GM20000 (cell line): Measurements from ENCODE around the gene MPLKIP.

ENCODE experiments used
- DNase-seq: peaks from one replicate; pipeline ENCODE4 v3.0.0; 2012; ENCODE audit warnings: low spot score
- TF ChIP-seq, protein P1 (sequence below): IDR thresholded peaks from 2 replicates; pipeline ENCODE4 v1.5.1; 2012; ENCODE audit warnings: mild to moderate bottlenecking, control low read depth; ENCODE audit errors: extremely low read depth, missing control alignments

Gene MPLKIP

DNA sequence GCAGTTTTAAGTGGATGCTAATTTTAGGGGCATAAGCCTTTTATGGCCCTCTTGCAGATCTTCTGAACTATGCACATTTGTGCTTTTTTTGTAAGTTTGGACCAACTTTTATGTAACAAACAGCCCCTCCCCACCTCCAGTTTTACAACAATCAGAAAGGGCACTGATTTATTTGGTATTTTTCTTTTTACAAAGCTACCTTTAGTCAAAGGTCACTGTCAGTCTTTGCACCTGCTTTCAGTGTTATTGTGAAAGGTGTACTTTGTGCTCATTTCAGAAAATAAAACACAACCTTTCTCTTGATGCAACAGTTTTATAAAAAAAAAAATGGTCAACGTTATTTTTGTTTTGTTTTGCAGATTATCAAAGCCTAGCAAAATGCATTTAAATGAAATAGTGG, 39.2 kb downstream of the MPLKIP start:
- TF ChIP-seq, protein P1, sequence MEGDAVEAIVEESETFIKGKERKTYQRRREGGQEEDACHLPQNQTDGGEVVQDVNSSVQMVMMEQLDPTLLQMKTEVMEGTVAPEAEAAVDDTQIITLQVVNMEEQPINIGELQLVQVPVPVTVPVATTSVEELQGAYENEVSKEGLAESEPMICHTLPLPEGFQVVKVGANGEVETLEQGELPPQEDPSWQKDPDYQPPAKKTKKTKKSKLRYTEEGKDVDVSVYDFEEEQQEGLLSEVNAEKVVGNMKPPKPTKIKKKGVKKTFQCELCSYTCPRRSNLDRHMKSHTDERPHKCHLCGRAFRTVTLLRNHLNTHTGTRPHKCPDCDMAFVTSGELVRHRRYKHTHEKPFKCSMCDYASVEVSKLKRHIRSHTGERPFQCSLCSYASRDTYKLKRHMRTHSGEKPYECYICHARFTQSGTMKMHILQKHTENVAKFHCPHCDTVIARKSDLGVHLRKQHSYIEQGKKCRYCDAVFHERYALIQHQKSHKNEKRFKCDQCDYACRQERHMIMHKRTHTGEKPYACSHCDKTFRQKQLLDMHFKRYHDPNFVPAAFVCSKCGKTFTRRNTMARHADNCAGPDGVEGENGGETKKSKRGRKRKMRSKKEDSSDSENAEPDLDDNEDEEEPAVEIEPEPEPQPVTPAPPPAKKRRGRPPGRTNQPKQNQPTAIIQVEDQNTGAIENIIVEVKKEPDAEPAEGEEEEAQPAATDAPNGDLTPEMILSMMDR = no peak
- DNase-seq = no peak

- TF ChIP-seq, protein P1 = no peak
- no peak for DNase-seq
Observed at GRCh38 chr7:40093631-40094350, 40.6 kb downstream of the MPLKIP start.

DNA sequence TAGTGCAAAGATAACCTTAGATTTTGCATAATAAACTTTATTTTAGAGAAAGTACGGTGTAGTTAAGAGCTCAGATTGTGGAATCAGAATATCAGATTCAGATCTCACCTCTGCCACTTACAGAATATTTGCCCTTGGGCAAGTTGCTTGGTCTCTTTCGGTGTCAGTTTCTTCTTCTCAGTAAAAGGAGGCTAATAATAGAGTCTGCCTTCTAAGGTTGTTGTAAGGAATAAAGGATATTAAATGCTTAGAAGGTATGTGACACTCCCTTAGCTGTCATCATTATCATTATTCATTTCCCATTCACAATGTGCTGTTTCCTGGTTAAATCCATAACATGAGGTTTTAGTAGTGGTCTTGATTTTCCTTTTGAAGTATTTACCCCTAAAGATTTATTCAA, 42.2 kb downstream of the MPLKIP start:
- TF ChIP-seq, protein P1 = no peak
- no peak for DNase-seq

GRCh38 chr7:40077849-40078248, 56.6 kb downstream of the MPLKIP start:
- TF ChIP-seq, protein P1 = no peak
- no peak for DNase-seq
